Measurements from ENCODE around the gene OCA2.
"Not testable (repeated sequence)": the region's sequence is repeated elsewhere in the genome, so short reads cannot be mapped to it uniquely, and the experiment has no call there.

OCA2 gene

DNA sequence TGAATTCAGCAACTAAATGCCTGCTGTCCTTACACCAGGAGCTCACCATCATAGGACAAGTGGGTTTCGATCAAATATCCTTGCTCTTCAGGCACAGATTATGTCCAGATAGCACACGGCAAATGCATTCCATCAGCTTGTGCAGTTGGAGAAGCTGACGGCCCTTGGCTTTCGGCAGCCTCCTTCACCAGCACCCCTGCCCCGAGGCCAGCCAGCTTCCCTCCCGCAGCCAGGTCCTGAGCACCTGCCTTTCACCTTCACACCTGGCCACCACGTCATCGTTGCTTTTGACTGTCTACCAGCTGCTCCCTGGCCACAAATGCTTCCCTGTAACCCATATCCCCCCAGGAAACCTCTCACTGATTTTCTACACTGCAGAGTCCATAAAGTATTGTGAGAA is 355.5 kb downstream of the OCA2 start:
- FAIRE-seq (no peak), DNase-seq (ENCODE audit: low spot score) (no peak)

DNA sequence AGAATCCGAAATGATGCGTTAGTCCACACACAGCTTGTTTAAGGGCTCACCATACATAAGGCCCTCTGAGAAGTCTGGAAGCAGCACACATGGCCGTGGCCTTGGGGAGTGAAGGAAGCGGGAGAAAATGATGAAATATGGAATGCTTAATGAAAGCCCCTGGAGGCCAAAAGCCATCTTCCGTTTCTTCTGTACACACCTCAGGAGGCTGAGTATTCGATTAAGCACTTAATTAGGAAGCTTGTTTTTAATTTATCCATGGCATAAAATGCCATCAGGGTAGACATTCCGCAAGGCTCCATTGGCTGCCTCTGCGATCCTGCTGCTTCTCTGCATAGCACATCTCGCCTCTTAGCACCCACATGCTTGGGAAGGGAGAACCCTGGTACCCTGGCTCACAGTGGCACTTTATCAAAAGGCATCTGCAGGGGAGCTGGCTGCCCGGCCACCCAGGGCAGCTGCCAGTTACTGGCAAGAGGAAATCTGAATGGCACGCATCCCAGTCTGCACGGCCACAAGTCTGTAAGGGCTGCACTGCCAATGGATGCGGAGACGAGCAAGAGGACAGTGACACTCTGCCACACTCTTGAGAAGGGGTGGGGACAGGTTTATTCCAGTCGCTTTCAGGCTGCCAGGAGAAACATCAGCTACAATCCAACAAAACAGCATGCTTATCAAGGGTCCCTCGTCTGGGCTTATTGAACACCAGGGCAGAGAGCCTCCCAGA is 356.2 kb downstream of the OCA2 start:
- DNase-seq (ENCODE audit: low spot score) (no peak), FAIRE-seq (no peak)

DNA sequence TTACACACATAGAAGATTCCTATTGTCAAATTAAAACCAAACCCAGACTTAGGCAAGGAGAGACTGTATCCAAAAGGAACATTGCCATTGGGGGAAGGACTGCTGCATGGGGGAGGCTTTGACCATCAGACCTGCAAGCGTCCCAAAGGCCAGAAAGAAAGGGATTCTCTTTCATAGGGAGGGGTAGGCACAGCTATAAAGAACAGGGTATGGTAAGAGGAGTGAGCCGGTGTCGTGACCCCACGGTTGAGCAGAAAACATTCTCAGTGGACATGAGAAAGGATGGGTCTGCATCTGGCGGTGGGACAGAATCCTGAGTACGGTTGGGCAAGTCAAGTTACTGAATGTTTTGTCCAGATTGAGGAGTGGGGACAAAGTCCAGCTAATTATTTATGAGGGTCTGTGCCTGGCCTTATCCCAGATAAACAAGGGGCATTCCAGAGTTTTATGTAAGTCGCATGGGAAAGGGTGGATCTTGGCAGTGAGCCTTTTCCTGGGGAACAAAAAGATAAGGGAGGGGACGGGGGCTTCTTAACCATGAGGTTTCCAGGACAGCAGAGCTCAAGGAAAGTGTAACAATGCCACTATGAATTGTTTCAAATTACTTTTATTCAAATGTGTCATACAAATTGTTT is 357.8 kb downstream of the OCA2 start:
- DNase-seq (ENCODE audit: low spot score), result no peak

DNA sequence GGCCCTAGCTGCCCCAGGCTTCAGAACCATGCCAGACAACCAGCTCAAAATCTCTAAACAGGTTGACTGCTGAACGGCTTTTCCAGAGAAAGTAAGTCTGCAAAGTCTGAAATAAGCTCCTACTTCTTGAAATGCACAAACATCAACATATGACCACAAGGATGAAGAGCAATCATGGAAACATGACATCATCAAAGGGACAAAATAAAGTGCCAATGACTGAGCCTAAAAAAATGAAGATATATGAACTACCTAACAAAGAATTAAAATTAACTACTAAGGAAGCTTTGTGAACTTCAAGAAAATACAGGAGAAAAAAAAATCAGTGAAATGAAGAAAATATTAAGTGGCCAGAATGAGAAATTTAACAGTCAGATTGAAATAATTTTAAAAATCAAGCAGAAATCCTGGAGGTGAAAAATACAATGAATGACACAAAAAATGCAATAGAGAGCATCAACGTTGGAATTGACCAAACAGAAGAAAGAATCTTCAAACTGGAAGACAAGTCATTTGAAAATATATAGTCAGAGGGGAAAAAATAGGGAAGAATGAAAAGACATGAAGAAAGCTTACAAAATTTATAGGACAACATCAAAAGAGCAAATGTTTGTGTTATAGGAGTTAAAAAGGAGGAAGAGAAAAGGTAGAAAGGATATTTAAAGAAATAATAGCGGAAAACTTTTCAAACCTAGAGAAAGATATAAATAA is 364.2 kb downstream of the OCA2 start:
- FAIRE-seq (no peak), DNase-seq (ENCODE audit: low spot score) (no peak)

More for the DNA sequence above, 357.8 kb downstream of the OCA2 start:
- no peak for FAIRE-seq

DNA sequence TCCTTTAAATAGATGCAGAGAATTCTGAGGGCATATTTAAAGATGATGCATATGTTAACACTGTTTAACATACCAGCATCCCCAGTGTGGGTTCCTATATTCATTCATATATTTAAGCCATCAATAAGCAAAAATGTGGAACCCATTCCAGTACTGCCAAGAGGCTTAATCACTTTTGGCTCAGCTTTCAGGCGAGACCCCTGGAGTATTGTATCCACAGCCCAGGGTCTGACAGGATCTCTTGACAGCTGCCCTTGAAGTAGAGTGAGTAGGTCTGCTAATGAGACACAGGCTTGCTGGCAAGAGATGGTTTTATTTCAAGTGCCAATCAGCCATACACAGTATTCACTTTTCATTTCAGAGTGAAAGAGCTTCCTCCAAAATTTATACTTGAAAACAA is 367.3 kb downstream of the OCA2 start:
- DNase-seq (ENCODE audit: low spot score), result no peak

DNA sequence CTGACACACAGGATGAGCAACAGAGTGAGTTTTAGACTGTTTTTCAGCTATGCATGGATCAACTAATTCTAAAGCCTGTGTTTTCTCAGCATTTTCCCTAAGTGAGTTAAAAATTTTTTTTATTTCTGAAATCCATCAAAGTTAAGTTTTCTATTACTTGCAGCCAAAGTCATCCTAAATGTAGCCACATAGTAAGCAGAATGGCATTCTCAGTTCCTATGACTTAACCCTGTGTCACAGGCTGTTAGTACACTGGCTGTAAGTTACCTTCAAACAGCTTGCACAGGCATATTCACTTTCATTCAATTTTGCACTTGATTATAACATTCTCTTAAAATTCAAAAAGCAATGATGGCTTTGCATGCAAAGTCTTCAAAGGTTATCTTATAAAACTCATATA is 368.2 kb downstream of the OCA2 start:
- DNase-seq (ENCODE audit: low spot score), result peak; percentile 57
- FAIRE-seq, result no peak

More for the DNA sequence above, 367.3 kb downstream of the OCA2 start:
- FAIRE-seq, result no peak

DNA sequence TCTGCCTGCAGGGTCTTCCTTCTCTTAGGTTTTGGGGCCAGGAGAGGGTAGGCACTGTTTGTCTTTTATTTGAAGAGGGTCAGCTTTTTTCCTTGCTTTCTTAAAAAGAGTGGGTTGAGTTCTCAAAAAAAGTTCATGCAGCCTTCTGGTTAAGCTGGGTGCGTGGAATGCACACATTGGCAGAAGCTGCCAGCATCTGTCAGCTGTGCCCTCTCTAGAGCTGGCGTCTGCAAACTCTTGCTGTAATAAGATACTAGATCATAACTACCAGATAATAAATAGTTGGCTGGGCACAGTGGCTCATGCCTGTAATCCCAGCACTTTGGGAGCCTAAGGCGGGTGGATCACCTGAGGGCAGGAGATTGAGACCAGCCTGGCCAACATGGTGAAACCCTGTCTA is 373.4 kb downstream of the OCA2 start:
- FAIRE-seq, result no peak
- DNase-seq (ENCODE audit: low spot score), result no peak

DNA sequence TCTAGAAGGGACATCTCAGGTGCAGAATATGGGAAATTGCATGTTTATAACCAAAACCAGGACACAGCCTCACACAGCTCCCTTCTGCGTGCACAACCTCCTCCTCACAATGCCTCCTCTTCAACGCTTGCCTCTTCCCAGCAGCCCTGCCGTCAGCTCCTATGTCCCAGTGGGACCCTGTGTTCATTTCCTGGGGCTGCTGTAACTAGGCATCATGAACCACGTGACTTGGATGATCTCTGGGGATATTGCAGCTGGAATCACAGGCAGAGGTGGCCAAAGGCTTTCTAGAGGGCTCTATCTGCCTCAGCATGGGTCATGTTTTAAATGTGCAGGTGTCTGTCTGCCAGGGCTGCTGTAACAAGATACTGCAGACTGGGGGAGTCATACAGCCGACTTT is 375.3 kb downstream of the OCA2 start:
- DNase-seq (ENCODE audit: low spot score) (no peak), FAIRE-seq (no peak)

DNA sequence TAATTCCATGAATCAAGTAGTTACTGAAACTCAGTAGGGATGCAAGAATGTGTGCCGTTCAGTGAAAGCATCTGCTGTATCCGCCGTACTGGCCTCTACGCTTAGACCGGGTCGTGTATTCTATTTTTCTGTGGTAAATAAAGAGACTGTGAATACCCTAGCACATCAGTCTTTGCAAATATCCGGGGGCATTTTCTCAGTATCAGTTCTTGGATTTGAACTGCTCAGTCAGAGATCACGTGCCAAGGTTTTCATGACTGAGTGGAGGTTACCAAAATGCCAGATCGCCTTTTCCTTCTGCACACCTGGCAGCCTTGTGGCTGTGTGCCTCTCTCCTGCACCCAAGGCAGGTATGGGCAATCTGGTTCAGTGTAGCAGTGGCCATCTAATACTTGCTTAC is 377.0 kb downstream of the OCA2 start:
- FAIRE-seq (no peak), DNase-seq (ENCODE audit: low spot score) (no peak)

DNA sequence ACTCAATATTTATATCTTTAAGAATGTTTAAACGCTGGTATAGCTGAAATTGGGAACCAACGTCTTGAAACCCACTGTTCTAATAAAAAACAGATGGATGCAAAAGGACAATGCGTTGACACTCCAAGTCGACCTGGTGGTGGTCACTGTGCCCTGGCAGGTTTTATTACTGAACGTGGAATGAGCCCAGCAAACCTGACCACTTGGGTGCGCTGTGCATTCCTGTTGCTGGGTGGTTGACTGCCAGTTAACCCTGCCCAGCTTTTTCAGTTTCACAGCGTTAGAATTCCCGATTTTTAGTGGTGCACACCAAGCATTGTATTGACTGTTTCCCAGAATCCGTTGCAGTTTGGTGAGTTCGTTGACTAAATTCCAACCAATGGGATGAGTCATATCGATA is 384.4 kb downstream of the OCA2 start:
- FAIRE-seq (no peak), DNase-seq (ENCODE audit: low spot score) (no peak)

DNA sequence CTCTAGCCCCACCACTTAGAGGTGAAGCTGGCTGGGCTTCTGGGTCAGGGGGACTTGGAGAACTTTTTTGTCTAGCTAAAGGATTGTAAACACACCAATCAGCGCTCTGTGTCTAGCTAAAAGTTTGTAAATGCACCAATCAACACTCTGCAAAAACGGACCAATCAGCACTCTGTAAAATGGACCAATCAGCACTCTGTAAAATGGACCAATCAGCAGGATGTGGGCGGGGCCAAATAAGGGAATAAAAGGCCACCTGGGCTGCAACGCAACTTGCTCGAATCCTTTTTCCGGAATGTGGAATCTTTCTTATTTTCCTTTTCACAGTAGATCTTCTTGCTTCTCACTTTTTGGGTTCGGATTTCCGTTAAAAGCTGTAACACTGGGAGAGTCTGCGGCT is 385.3 kb downstream of the OCA2 start:
- DNase-seq (ENCODE audit: low spot score); FAIRE-seq: not testable (repeated sequence)

DNA sequence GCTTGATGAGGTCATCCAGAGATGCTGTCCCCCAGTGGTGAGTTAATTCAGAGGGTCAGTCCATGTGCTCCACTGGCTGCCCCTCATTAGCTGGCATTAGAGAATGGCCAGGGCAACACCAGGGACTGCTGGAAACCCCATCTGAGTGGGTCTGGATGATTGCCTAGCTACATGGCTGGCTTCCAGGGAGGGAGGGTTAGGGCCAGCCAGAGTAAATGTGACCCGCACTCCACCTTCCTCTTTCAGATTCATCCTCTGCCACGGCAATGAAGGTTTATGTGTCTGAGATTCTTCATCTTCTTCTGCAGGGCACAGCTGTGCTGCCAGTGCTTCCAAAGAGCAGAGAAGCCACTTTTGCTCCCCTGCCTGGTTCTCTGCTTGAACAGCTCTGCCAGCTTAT is 391.9 kb downstream of the OCA2 start:
- DNase-seq (ENCODE audit: low spot score), result no peak
- no peak for FAIRE-seq

DNA sequence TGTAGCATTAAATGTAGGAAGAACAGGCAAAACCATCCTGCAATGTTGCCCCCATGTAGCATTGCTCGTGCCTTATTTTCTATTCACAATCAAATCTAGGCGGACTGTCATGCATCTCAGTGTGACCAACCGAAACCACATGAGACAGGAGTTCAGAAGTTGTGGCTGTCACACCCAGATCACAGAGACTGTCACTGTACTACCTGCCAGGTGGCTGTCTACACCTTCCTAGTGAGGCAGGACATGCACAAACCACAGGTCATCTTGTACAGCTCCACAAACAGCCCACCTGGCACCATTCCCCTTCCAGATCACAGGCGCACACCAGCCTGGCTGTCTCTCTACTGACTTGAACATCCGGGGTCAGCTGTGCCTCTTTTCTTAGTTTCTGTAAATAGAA is 392.8 kb downstream of the OCA2 start:
- FAIRE-seq, result no peak

DNA sequence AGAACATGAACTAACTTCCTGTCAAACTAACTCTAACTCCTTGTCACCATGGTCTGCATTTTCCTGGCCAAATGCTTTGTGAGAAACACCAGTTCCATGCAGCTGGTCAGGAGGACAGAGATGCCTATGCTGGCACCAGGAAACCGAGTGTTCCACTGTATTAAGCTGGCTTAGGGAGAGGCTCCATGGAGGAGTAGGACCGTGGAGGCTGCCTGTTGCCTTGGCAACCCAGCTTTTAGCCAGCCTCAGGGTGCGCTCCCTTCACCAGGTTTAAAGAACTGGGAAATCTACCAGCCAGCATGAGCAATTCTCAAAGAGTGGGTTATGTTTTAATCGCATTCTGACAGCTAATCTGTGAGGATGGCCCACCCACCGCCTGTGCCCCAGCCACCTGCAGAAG is 394.1 kb downstream of the OCA2 start:
- no peak for DNase-seq (ENCODE audit: low spot score)
- FAIRE-seq, result no peak

More for the DNA sequence above, 392.8 kb downstream of the OCA2 start:
- DNase-seq (ENCODE audit: low spot score), result no peak
